HCT116 (cell line): ENCODE measurements around the gene TUT1. TPM values are rescaled to one million over a fixed set of nuclear protein-coding genes. Genes with fewer than 3 reads are reported as not detected.

ENCODE experiments used
- CEBPB ChIP-seq: IDR thresholded peaks from 2 replicates; pipeline ENCODE4 v1.6.1; 2012; ENCODE audit warnings: low read depth
- EGR1 ChIP-seq: IDR thresholded peaks from 2 replicates; pipeline ENCODE4 v1.6.1; 2012; ENCODE audit warnings: low read depth
- ELF1 ChIP-seq: IDR thresholded peaks from 2 replicates; pipeline ENCODE4 v1.6.1; 2012; ENCODE audit warnings: low read depth, borderline replicate concordance
- EZH2 ChIP-seq: fragments of 200-600 bp; sonication (generic); IDR thresholded peaks from 2 replicates; pipeline ENCODE4 v1.6.1; 2017; ENCODE audit warnings: antibody characterized with exemption, mixed run types
- EZH2phosphoT487 ChIP-seq: fragments of 200-600 bp; IDR thresholded peaks from 2 replicates; pipeline ENCODE4 v1.6.1; 2018; ENCODE audit warnings: antibody characterized with exemption, borderline replicate concordance
- FOSL1 ChIP-seq: IDR thresholded peaks from 2 replicates; pipeline ENCODE4 v1.6.1; 2012; ENCODE audit warnings: low read depth
- MAX ChIP-seq: IDR thresholded peaks from 2 replicates; pipeline ENCODE4 v1.6.1; 2012
- POLR2A ChIP-seq: IDR thresholded peaks from 2 replicates; pipeline ENCODE4 v1.7.0; 2011; ENCODE audit warnings: borderline replicate concordance; ENCODE audit not compliant: insufficient read depth, insufficient read length; ENCODE audit errors: extremely low read depth
- RAD21 ChIP-seq: IDR thresholded peaks from 2 replicates; pipeline ENCODE4 v1.6.1; 2012; ENCODE audit warnings: low read depth, mild to moderate bottlenecking
- REST ChIP-seq: IDR thresholded peaks from 2 replicates; pipeline ENCODE4 v1.6.1; 2012; ENCODE audit warnings: low read depth
- SIN3A ChIP-seq: IDR thresholded peaks from 2 replicates; pipeline ENCODE4 v1.6.1; 2012; ENCODE audit warnings: low read depth
- total RNA-seq: library from RNA; stranded (reverse); gene quantifications from one replicate; pipeline ENCODE4 v1.2.1, GENCODE V29; 2021; ENCODE audit not compliant: unreplicated experiment

TUT1 gene
- total RNA-seq, 1 experiment from 2014 or later: 49.0 TPM

GRCh38 chr11:62621567-62622470, 30.5 kb upstream of the TUT1 start, which contains the start of gene B3GAT3 (continued):
- TF ChIP-seq EZH2phosphoT487 (no peak), FOSL1 (no peak), EZH2 (no peak), MAX (peak; percentile 99), CEBPB (no peak; the same call in 1 of the 2 replicates), REST (no peak), SIN3A (peak; percentile 99), RAD21 (no peak), ELF1 (peak; percentile 88; the same call in 1 of the 2 replicates), POLR2A (peak; percentile 55), EGR1 (peak; percentile 71)
